GM19239 (cell line): ENCODE results near the gene GPC6.

ENCODE experiments used
- DNase-seq: peaks from one replicate; pipeline ENCODE4 v3.0.0; 2011; ENCODE audit warnings: low spot score; ENCODE audit not compliant: insufficient read length
- FAIRE-seq: peaks from 2 replicates; lab custom pipeline; 2011; peaks lifted over from hg19 to GRCh38; lab: Jason Lieb, UNC

Gene GPC6

GRCh38 chr13:93976528-93976927 lies 749.9 kb downstream of the GPC6 start:
- DNase-seq (no peak), FAIRE-seq (no peak)

GRCh38 chr13:93977986-93978385 lies 751.4 kb downstream of the GPC6 start:
- FAIRE-seq (no peak), DNase-seq (no peak)

- DNase-seq (no peak), FAIRE-seq (no peak)
These were observed 754.9 kb downstream of the GPC6 start for GRCh38 chr13:93981426-93981977.

- FAIRE-seq: no peak
- DNase-seq: no peak
These were observed 755.7 kb downstream of the GPC6 start for GRCh38 chr13:93982179-93982918.

- FAIRE-seq: no peak
- DNase-seq: no peak
These were observed 757.4 kb downstream of the GPC6 start for GRCh38 chr13:93984052-93984451.

- FAIRE-seq: no peak
- no peak for DNase-seq
These were observed 758.3 kb downstream of the GPC6 start for GRCh38 chr13:93984876-93985275.

GRCh38 chr13:93987458-93987857 lies 760.9 kb downstream of the GPC6 start:
- FAIRE-seq (no peak), DNase-seq (no peak)

- DNase-seq: no peak
- no peak for FAIRE-seq
These were observed 765.0 kb downstream of the GPC6 start for GRCh38 chr13:93991569-93991968.

- FAIRE-seq (no peak), DNase-seq (no peak)
These were observed 769.9 kb downstream of the GPC6 start for GRCh38 chr13:93996481-93996880.

- FAIRE-seq (no peak), DNase-seq (no peak)
These were observed 779.7 kb downstream of the GPC6 start for GRCh38 chr13:94006296-94006695.

GRCh38 chr13:94007072-94007471 lies 780.5 kb downstream of the GPC6 start:
- DNase-seq (no peak), FAIRE-seq (no peak)

- FAIRE-seq (no peak), DNase-seq (no peak)
These were observed 783.1 kb downstream of the GPC6 start for GRCh38 chr13:94009701-94010100.

GRCh38 chr13:94014461-94014860 lies 787.9 kb downstream of the GPC6 start:
- FAIRE-seq (no peak), DNase-seq (no peak)

GRCh38 chr13:94020426-94020825 lies 793.8 kb downstream of the GPC6 start:
- no peak for FAIRE-seq
- DNase-seq: no peak

- DNase-seq: no peak
These were observed 794.2 kb downstream of the GPC6 start for GRCh38 chr13:94020833-94021232.

GRCh38 chr13:94028234-94028633 lies 801.6 kb downstream of the GPC6 start:
- FAIRE-seq (no peak), DNase-seq (no peak)

More at GRCh38 chr13:94020833-94021232, 794.2 kb downstream of the GPC6 start:
- FAIRE-seq: no peak

GRCh38 chr13:94028650-94029049 lies 802.0 kb downstream of the GPC6 start:
- FAIRE-seq: no peak
- DNase-seq: no peak

- FAIRE-seq: no peak
- DNase-seq: no peak
These were observed 804.0 kb downstream of the GPC6 start for GRCh38 chr13:94030415-94031119.

GRCh38 chr13:94031609-94032008 lies 805.0 kb downstream of the GPC6 start:
- FAIRE-seq (no peak), DNase-seq (no peak)

GRCh38 chr13:94033098-94033497 lies 806.5 kb downstream of the GPC6 start:
- no peak for DNase-seq
- FAIRE-seq: no peak

GRCh38 chr13:94033830-94034642 lies 807.4 kb downstream of the GPC6 start:
- FAIRE-seq (no peak), DNase-seq (no peak)
